GM19238 (cell line): ENCODE data around the gene CACNA1G.

Source experiments
- DNase-seq: peaks from one replicate; pipeline ENCODE4 v3.0.0; 2011; ENCODE audit warnings: low spot score; ENCODE audit not compliant: insufficient read length

Gene CACNA1G

DNA sequence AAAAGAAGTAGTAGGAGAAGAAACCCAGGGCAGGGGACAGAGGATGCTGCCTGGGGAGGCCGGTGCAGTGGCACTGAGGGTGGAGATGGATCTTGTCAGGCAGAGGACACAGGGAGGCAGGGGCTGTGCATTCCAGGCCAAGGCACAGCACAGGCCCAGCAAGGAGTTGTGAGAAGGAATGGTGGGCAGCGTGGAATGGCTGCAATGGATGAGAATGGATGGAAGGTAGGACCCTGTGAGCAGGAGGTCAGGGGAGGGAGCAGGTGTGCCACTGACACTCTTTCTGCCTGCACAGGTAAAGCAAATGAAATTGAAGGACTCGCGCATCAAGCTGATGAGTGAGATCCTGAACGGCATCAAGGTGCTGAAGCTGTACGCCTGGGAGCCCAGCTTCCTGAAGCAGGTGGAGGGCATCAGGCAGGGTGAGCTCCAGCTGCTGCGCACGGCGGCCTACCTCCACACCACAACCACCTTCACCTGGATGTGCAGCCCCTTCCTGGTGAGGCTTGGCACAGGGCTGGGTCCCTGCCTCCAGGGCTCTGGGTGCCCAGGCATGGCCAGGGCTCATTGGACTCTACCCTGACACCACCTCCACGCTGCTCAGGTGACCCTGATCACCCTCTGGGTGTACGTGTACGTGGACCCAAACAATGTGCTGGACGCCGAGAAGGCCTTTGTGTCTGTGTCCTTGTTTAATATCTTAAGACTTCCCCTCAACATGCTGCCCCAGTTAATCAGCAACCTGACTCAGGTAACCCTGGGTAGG, 106.9 kb downstream of the CACNA1G start:
- DNase-seq = no peak

DNA sequence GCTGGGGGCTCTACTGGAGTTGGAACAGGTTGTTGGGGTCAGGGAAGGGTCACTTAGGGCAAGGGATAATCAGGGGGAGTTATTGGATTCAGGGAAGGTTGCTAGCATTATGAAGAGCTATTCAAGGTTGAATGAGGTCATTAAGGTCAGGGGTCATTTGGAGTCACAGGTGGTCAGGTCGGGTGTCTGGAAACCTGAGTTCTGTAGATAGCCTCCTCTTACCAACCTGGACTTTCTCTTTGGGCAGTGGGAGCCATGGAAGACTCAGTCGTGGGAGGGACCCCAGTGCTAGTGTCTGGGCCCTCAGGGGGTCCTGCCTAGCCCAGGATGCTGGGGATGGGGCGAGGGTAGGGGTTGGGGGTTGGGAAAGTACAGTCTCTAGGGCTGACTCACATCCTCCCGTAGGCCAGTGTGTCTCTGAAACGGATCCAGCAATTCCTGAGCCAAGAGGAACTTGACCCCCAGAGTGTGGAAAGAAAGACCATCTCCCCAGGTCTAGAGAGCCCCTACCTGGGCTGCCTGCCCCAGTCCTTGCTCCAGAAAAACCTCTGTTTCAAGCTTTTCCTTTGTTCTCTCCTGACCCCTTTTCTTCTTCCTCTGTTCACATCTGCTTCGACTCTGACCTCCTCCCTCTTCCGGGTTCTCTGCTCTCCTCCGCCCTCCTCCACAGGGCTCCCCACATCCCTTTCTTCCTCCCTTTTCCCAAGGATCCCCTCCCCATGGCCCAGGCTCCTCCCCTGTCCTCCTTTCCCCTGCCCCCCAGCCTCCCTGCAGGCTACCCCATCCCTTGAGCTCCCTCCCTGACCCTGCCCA, 107.7 kb downstream of the CACNA1G start:
- no peak for DNase-seq

DNA sequence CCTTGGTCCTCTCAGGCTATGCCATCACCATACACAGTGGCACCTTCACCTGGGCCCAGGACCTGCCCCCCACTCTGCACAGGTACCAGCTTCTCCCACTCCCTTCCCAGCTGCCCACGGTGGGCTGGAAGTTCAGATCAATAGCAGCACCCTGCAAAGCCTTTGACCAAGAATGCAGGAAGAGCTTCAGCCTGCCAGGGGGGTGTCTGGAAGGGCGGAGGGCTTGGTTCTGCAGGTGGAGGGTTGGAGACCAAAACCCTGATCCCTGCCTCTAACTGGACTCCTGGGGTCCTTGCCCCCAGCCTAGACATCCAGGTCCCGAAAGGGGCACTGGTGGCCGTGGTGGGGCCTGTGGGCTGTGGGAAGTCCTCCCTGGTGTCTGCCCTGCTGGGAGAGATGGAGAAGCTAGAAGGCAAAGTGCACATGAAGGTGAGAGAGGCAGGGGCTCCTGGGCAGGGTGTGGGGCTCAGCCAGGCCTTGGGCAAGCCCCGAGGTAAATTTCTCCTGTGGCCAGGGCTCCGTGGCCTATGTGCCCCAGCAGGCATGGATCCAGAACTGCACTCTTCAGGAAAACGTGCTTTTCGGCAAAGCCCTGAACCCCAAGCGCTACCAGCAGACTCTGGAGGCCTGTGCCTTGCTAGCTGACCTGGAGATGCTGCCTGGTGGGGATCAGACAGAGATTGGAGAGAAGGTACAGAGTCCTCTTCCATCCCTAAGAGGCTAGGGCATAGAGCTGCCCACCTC, 108.5 kb downstream of the CACNA1G start:
- no peak for DNase-seq

DNA sequence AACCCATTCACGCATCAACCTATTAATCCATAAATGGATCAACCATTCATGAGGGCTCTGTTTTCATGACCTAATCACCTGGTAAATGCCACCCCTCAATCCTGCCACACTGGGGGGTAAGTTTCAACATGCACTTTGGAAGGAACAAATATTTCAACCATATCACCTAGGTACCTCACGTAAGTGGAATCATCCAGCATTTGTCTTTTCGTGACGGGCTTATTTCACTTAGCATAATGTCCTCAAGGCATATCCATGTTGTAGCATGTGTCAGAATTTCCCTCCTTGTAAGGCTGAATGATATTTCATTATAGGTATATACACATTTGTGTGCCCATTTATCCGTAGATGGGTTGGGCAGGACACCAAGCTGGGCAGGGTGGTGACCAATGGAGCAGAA, 111.6 kb downstream of the CACNA1G start:
- no peak for DNase-seq

DNA sequence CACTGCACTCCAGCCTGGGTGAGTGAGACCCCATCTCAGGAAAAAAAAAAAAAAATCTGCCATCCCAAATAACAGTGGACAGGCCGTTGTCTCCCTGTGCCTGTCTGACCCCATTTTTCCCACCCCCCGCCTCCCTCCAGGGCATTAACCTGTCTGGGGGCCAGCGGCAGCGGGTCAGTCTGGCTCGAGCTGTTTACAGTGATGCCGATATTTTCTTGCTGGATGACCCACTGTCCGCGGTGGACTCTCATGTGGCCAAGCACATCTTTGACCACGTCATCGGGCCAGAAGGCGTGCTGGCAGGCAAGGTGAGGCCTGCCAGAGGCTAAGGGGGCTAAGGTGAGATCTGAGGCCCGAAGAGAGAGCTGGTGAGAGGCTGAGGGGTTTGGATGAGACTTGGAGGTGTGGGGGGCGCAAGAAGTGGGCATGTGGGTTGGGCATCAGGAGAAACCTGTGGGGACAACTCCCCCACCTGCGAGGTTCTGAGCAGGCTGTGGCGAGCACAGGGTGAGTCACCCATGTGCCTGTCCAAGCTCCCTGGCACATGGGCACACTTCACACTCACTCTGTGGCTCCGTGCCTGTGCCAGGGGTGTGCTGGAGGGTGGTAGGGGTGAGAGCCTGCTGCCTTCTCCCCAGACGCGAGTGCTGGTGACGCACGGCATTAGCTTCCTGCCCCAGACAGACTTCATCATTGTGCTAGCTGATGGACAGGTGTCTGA, 112.5 kb downstream of the CACNA1G start:
- no peak for DNase-seq

DNA sequence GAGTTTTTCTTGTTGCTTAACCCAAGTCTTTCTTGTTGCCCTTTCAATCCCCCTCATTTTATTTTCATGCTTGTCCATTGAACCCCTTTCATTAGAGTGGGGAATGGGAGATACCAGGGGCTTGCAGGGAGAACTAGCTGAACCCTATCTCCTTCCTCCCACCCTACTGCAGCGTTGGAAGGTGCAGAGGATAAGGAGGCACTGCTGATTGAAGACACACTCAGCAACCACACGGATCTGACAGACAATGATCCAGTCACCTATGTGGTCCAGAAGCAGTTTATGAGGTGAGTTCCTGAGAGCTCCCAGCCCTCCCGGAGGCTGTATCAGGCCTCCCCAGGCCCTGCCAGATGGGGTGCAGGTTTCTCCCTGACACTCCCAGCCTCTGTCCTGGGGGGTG, 114.7 kb downstream of the CACNA1G start:
- no peak for DNase-seq

DNA sequence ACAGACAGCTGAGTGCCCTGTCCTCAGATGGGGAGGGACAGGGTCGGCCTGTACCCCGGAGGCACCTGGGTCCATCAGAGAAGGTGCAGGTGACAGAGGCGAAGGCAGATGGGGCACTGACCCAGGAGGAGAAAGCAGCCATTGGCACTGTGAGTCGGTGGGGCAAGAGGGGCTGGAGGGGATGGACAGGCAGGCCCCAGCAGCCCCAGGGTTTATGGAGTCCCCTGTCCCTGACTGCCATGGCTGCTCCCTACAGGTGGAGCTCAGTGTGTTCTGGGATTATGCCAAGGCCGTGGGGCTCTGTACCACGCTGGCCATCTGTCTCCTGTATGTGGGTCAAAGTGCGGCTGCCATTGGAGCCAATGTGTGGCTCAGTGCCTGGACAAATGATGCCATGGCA, 115.1 kb downstream of the CACNA1G start:
- DNase-seq = no peak

DNA sequence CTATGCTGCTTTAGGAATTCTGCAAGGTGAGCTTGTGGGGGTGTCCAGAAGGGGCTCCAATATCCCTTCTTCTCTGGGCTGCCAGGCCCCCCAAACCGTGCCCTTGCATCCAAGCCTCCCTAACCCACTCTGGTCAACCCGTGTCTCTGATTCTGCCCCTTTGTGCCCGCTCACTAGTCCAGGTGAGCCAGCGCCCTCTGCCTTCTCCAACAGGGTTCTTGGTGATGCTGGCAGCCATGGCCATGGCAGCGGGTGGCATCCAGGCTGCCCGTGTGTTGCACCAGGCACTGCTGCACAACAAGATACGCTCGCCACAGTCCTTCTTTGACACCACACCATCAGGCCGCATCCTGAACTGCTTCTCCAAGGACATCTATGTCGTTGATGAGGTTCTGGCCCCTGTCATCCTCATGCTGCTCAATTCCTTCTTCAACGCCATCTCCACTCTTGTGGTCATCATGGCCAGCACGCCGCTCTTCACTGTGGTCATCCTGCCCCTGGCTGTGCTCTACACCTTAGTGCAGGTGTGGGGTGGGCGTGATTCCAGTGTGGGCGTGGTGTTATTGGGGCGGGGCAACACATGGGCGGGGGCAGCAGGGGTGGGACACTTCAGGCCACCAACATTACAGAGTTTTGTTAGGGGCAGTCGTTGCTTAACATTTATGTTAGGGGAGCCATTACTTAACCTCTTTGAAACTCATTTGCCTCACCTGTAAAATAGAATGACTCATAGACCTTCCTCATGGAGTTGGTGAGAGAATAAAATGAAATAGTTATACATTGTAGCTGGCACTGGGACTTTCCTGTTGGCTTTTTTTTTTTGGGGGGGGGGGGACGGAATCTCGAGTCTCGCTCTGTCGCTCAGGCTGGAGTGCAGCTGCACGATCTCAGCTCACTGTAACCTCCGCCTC, 115.8 kb downstream of the CACNA1G start:
- no peak for DNase-seq
